Germinal center (tissue), 1 donor: Measurements from ENCODE around the gene TRMU.

ENCODE experiments used
- DNase-seq: peaks from one replicate; pipeline ENCODE4 v3.0.0; 2012; ENCODE audit warnings: mixed read lengths, low spot score

Gene TRMU

GRCh38 chr22:46337870-46338269 lies 2.4 kb downstream of the TRMU start:
- no peak for DNase-seq

DNA sequence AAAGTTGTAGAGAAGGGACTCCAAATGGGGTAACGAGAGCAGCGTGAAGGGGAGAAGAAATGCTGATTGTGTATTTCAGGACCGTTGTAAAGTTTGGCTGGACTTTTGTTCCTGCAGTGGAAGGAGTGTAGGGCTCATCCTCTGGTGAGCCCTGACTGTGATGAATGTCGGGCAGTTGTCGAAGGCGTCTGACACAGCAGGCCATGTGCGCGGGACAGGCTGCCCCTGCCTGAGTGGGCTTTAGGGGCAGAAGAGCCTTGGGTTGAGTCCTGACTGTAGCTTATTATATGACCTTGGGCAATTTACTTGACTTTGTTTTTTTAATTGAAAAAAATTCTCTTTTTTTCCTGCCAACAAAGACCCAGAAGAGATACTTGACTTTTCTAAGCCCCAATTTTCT lies 3.1 kb downstream of the TRMU start:
- no peak for DNase-seq

GRCh38 chr22:46339956-46340355 lies 4.4 kb downstream of the TRMU start:
- no peak for DNase-seq

DNA sequence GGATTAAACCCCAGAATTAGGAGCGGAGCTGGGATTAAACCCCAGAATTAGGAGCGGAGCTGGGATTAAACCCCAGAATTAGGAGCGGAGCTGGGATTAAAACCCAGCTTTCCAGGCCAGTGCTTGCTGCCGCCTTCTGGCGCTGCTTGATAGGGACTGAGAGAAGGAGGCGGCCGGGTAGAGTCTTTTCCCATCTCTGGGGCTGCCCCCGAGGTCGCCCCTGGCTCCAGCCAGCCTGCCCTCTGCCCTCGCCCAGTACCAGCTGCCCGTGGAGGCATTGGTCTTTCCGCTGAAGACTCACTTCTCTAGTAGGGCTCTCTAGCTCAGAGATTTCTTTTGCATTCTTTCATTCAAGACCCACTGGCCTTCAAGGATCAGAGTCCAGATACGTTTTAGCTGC lies 5.2 kb downstream of the TRMU start:
- no peak for DNase-seq

- no peak for DNase-seq
Observed at GRCh38 chr22:46346680-46347405, 11.3 kb downstream of the TRMU start.

DNA sequence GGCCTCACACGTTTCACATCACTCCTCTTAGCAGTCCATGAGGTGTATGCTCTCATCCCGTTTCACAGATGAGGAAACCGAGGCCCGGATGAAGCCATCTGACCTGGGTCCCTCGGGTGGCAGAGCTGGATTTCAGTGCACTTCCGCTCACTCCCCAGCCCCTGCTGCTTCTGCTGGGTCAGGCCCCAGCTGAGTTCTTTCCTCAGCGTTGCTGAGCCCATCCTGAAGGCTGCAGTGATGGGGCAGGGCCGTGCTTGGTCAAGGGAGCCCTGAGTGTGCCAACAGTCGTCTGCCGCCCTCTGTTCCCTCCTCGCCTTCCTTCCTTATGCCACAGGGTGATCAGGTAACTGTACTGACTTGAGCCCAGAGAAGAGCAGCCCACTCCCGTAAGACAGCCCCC lies 12.1 kb downstream of the TRMU start:
- no peak for DNase-seq

DNA sequence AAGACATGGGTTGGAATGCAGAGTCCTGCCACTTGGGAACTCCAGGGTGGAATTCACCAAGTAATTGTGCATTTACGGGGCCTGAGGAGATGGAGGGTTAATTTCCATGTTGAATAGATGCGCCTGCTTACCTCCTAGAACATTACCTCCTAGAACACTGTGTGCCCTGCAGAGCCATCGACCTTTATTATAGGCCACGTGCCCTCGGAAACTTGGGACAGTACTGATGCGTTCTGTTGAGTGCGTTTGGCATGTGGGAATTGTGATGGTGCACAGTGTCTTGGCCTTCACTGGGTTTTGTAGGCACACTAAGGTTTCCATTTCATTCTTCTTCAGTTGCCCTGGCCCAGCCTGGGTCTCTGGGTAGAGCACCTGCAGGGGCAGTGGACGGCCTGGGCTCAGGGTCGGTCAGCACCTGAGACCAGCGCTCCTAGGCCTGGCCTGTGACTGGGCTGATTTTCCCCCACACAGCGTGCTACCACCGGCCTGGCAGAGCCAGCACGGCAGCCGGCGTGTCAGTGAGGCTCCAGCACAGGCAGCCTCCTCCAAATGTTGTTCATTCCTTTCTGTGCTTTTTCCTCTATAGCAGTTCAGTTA lies 12.7 kb downstream of the TRMU start:
- DNase-seq = no peak

GRCh38 chr22:46349238-46349637 lies 13.7 kb downstream of the TRMU start:
- DNase-seq = no peak

DNA sequence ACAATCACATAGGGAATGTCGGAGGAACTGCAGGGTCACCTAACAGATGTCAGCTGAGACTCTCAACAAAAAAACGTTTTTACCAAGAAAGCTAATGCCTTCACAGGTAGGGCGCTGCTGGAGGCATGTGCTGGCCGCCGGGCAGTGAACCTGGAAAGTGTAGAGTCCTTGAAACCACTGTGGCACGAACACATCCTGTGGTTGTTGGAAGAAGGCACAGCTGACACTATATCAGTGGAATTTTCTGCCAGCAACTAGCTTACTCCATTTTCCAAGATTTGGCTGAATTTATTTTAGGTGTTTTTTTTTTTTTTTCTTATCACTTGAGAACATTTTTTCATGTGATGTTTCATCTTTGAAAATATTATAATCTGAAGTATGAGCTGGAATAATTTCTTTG lies 14.2 kb downstream of the TRMU start:
- no peak for DNase-seq

GRCh38 chr22:46350121-46350520 lies 14.6 kb downstream of the TRMU start:
- DNase-seq = no peak

DNA sequence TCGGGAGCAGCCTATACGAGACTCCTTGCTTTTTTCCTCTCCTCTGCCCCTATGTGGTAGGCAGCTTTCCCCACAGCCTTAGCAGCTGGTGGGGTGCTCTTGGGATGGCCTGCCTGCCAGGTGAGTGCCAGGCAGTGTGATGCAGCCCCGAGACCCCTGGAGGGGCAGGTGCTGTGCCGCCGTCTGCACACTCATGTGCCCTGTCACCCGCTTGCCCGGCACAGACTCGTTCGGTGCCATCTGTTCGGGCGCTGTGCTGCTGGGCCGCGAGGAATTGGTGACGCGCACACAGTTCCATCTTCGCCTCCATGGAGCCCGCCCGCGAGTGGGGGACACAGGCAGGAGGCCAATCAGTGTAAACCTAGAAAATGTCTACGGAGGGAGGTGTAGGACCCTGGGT lies 15.1 kb downstream of the TRMU start:
- no peak for DNase-seq

GRCh38 chr22:46351131-46351735 lies 15.7 kb downstream of the TRMU start:
- no peak for DNase-seq

GRCh38 chr22:46351767-46352166 lies 16.3 kb downstream of the TRMU start:
- DNase-seq = no peak

- no peak for DNase-seq
Observed at GRCh38 chr22:46352276-46352675, 16.8 kb downstream of the TRMU start.

DNA sequence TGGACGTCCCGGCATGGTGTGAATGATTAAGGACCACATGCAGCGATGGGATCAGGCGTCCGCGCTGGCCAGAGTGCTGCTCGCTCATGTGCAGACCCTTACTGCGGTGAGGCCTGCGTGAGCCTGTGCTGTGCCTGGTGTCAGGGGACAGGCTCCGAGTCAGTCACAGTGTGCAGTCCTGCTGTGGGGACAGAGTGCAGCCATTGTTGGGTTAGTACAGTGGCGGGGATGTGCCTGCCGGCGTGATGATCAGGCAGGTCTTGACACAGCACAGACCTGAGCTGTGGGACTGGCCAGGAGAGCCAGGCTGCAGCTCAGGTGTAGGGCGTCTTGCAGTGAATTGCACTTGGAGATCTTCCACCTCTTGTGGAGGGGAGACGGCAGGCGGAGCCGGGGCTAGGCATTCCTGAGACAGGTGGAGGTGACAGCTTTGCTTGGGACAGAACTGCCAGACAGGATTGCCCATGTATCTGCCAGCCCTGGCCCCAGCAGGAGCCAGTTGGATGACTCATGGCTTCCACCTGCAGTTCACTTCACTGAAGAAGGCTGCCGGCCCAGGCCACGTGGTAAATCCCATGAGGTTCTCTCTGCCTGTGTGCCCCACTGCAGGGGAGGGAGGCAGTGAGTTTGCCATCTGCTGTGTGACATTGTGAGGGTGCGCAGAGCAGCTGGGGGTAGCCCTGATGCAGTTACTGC lies 17.3 kb downstream of the TRMU start:
- no peak for DNase-seq

DNA sequence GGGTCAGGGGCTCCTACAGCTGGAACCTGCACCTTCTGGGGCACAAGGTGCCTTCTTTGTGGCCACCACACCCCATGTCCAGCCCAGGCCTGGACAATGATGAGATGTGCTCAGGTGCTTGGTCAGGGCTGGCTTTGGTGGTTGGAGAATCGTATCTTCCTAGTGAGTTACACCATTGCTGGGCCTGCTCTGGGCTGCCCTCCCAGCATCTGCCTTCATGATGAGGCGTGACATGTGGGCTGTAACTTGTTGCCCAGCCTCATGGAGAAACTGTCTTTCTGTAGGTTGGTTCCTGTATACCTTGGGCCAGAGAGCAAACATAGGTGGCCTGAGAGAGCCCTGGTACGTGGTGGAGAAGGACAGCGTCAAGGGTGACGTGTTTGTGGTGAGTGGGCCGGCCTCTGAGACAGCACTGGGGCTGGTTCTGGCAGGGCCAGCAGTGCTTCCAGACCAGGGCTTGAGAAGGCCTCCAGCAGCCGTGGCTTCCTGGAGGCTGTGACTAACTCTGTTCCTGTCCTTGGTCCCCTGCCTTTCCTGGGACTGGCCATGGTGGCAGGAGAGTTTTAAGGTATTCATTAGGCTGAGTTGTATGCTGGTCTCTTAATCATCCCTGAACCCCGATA lies 18.1 kb downstream of the TRMU start:
- no peak for DNase-seq

DNA sequence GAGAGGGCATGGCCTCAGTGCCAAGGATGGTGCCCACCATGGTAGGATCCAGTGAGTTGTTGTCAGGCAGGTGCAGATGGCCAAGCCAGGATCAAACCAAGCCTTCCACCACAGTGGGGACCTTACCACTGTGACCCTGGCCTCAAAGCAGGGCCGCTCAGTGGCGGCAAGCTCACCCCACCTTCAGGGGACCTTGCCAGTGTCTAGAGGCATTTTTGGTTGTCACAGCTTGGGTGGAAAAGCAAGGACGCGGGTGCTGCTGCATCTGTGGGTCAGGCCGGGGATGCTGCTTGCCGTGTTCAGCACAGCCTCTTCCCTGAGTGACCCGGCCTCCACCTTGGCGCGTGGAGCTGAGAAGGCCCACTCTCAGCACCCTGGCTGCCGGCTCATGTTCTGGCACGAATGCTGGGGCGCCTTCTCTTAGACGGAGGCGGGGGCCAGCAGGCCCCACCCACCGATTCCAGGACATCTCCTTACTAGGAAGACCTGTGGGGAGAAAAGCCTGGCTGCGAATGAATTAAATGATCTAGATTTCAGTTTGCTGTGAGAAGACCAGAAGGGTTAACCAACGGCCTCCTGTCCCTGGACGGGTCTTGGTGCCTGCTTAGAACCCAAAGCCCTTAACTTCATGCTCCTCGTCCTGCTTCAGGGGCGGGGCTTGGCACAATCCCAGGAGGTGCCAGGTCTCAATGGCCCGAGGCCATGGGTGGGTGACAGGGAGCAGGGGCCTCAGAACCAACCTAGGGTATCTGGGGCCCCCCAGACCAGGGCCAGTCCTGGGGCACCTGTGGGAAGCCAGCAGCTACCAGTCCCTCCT lies 18.9 kb downstream of the TRMU start:
- DNase-seq = no peak

DNA sequence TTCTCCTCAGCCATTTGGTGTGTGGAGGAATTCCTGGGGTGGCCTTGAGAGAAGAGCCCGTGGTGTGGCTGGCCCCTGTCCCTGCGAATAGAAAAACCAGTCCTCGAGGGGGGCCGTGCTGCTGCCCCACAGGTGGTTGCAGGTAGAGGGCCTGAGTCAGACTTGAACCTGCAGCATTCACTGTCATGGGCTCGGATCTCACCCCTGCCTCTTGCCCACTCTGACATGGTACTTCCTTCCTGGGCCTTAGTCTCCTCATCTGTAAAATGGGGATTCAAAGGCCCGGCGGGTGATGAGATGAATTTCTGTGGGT lies 19.4 kb downstream of the TRMU start:
- DNase-seq = no peak

DNA sequence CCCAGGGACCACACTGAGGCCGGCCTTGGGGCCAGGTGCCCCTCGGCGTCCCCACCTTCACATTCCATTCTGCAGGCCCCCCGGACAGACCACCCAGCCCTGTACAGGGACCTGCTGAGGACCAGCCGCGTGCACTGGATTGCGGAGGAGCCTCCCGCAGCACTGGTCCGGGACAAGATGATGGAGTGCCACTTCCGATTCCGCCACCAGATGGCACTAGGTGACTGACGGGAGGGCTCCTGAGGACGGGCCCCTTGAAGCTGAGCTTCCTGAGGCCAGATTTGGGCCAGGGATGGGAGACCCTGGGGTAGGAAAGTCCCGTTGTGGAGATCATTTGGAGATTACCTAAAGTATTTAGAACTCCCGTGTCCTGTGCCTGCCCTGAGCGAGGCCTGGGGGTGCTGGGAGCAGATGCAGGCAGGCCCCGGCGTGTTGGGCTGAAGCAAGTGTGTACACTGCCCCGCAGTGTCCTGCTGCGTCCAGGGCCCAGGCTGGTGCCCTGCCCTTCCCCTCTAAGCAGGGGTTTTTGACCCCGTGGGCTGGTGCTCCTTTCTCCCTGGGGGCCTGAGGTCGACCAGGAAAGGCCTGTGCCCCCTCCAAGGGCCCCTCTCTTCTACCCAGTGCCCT lies 20.0 kb downstream of the TRMU start:
- peak; percentile 75 for DNase-seq

DNA sequence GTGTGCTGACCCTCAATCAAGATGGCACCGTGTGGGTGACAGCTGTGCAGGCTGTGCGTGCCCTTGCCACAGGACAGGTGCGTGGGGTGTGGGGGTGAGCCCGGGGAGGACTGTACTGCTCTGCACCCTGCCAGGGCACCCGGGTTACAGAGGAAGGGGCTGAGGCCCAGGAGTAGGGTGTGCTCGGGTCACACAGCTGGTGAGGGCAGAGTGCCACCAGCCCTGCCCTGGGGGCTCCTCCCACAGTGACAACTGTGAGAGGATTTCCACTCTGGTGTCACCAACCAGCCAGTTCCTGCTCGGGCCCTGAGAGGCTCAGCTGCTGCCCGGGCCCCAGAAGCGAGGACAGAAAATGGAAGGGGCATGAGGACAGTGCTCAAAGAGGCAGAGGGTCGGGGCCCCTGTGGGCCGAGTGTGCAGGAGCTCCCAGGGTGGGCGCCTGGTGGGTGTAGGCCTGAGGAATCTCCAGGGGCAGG lies 20.5 kb downstream of the TRMU start:
- DNase-seq = no peak
